ENCODE results near the gene ACTR10. TPM values are rescaled to one million over a fixed set of nuclear protein-coding genes. Genes with fewer than 3 reads are reported as not detected.

Gene ACTR10
- total and polyA plus RNA-seq, 7 experiments from 2014 or later, result 40.0 to 90.8 (median 53.2) TPM

DNA sequence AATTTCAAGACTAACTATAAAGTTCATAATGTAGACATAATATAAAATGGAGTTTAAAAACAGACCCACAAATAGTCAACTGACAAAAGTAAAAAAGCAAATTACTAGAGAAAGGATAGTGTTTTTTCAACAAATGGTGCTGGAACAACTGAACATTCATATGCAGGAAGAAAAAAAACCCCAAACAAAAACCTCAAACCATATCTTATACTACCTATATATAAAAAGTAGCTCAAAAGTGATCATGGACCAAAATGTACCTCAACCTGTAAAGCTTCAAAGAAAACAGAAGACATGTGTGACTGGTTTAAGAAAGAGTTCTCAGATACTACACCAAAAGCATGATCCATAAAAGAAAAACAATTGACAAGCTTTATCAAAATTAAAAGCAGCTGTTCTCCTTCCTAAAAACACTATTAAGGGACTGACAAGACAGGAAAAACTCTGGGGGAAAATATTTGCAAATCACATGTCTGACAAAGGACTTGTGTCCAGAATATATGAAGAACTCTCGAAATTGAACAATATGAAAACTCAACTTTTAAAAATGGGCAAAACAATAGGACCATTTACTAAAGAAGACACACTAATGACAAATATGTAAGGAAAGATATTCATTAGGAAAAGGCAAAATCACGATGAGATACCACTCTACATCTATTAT, 75.7 kb downstream of the ACTR10 start:
- Histone ChIP-seq H3K27me3 (ENCODE audit: control insufficient read depth in 2 of 2, insufficient read depth in 2 of 2, low read length in 2 of 2) (no peaks in the 10 kb centered on the region), H3K36me3 (ENCODE audit: control insufficient read depth in 2 of 3, insufficient read depth in 3 of 3, low read length in 3 of 3) (peaks cover 0 to 50% (median 22%) of the 10 kb centered on the region in 3 experiments), H3K4me3 (ENCODE audit: low read length) (no peak overlapping the region), H3K27ac (ENCODE audit: low read depth, low read length) (peak overlapping the region; percentile 44), H3K4me1 (ENCODE audit: control insufficient read depth in 2 of 2, insufficient read depth in 2 of 2, low read length in 2 of 2) (peaks cover 27% of the 10 kb centered on the region in 2 donors), H3K9me3 (ENCODE audit: control insufficient read depth in 2 of 3, low read length in 3 of 3) (no peaks in the 10 kb centered on the region)
- peak overlapping the region; percentile 24 to 91 (median 76) for H3K27ac Mint-ChIP-seq
- ATAC-seq, result peak; percentile 47
- intact Hi-C loops (cut with micrococcal nuclease), result loop anchor here in 1 of 2 donors (2.0 kb wide), 2 partner anchors 13 to 15 kb away; no protein-coding TSS in a partner anchor
- no peaks in the 10 kb centered on the region for H3K27me3 Mint-ChIP-seq
- ChIA-PET CTCF (no interaction called here), POLR2A (interaction anchor here (0.9 to 3.3 kb wide), 3 partner anchors 9 to 36 kb away, joined by 5 to 17 read pairs (median 5); partner anchors contain the start of gene ARID4A)
- peaks cover 34 to 71% (median 56%) of the 10 kb centered on the region in 7 donors for H3K4me1 Mint-ChIP-seq
- DNase-seq, result no peak
- H3K9me3 Mint-ChIP-seq, result no peaks in the 10 kb centered on the region
- H3K36me3 Mint-ChIP-seq, result peaks cover 5 to 29% (median 18%) of the 10 kb centered on the region in 5 donors
- peak overlapping the region; percentile 12 to 72 (median 44) for H3K4me3 Mint-ChIP-seq

DNA sequence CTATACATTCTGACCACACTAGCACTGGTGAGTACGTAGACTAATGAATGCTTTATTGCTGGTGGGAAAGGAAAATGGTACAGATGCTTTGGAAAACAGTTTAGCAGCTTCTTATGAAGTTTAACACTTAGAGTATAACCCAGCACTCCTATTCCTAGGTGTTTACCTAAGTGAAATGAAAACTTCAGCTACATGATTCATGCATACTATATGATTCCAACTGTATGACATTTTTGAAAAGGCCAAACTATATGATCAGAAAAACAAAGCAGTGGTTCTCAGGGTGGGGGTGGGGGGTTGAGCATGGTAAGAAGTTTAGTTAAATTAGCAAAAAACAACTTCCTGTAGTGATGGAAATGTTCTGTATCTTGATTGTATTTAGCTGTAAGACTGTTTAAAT, 76.3 kb downstream of the ACTR10 start:
- Mint-ChIP-seq H3K36me3 (peaks cover 5 to 31% (median 23%) of the 10 kb centered on the region in 5 donors), H3K27me3 (no peaks in the 10 kb centered on the region), H3K4me1 (peaks cover 39 to 74% (median 62%) of the 10 kb centered on the region in 7 donors), H3K9me3 (no peaks in the 10 kb centered on the region), H3K4me3 (peak overlapping the region in 4 of 10 donors; percentile 13 to 72 (median 52)), H3K27ac (peak overlapping the region in 8 of 9 donors; percentile 24 to 84 (median 75))
- DNase-seq (no peak), ATAC-seq (no peak)
- Histone ChIP-seq H3K9me3 (ENCODE audit: control insufficient read depth in 2 of 3, low read length in 3 of 3) (no peaks in the 10 kb centered on the region), H3K27me3 (ENCODE audit: control insufficient read depth in 2 of 2, insufficient read depth in 2 of 2, low read length in 2 of 2) (no peaks in the 10 kb centered on the region), H3K27ac (ENCODE audit: low read depth, low read length) (no peak overlapping the region), H3K36me3 (ENCODE audit: control insufficient read depth in 2 of 3, insufficient read depth in 3 of 3, low read length in 3 of 3) (peaks cover 0 to 47% (median 18%) of the 10 kb centered on the region in 3 experiments), H3K4me3 (ENCODE audit: low read length) (no peak overlapping the region), H3K4me1 (ENCODE audit: control insufficient read depth in 2 of 2, insufficient read depth in 2 of 2, low read length in 2 of 2) (peaks cover 28 to 33% of the 10 kb centered on the region in 2 donors)
- CTCF ChIA-PET, result no interaction called here
- intact Hi-C loops (cut with micrococcal nuclease), result no loop called here
- POLR2A ChIA-PET, result interaction anchor here (0.8 to 3.3 kb wide), 4 partner anchors 9 to 36 kb away, joined by 4 to 17 read pairs (median 5); partner anchors contain the start of genes ARID4A and PSMA3

GRCh38 chr14:58278177-58278576, 78.2 kb downstream of the ACTR10 start:
- intact Hi-C loops (cut with micrococcal nuclease), result no loop called here
- Histone ChIP-seq H3K4me3 (ENCODE audit: low read length) (no peak overlapping the region), H3K27ac (ENCODE audit: low read depth, low read length) (no peak overlapping the region), H3K9me3 (ENCODE audit: control insufficient read depth in 2 of 3, low read length in 3 of 3) (no peaks in the 10 kb centered on the region), H3K36me3 (ENCODE audit: control insufficient read depth in 2 of 3, insufficient read depth in 3 of 3, low read length in 3 of 3) (peaks cover 0 to 30% (median 6%) of the 10 kb centered on the region in 3 experiments), H3K4me1 (ENCODE audit: control insufficient read depth in 2 of 2, insufficient read depth in 2 of 2, low read length in 2 of 2) (peaks cover 35 to 52% of the 10 kb centered on the region in 2 donors), H3K27me3 (ENCODE audit: control insufficient read depth in 2 of 2, insufficient read depth in 2 of 2, low read length in 2 of 2) (no peaks in the 10 kb centered on the region)
- Mint-ChIP-seq H3K9me3 (peaks cover 0 to 1% (median 0%) of the 10 kb centered on the region in 11 donors), H3K27me3 (no peaks in the 10 kb centered on the region), H3K27ac (peak overlapping the region in 3 of 9 donors; percentile 43 to 54 (median 44)), H3K36me3 (peaks cover 7 to 31% (median 28%) of the 10 kb centered on the region in 5 donors), H3K4me3 (no peak overlapping the region), H3K4me1 (peaks cover 56 to 86% (median 77%) of the 10 kb centered on the region in 7 donors)
- ATAC-seq (no peak), DNase-seq (no peak)
- CTCF ChIA-PET, result interaction anchor here (0.6 kb wide), 1 partner anchor 270 kb away, joined by 6 read pairs; no protein-coding TSS in a partner anchor
- POLR2A ChIA-PET, result no interaction called here

- H3K4me3 Mint-ChIP-seq, result peak overlapping the region; percentile 27 to 79 (median 71)
- peak; percentile 88 for ATAC-seq
- intact Hi-C loops (cut with micrococcal nuclease), result loop anchor here (1.0 to 5.0 kb wide), 4 partner anchors 8 to 34 kb away; partner anchors contain the start of gene ARID4A (in 1 of the 2)
- ChIA-PET CTCF (interaction anchor here (0.7 kb wide), 1 partner anchor 15 kb away, joined by 5 read pairs; no protein-coding TSS in a partner anchor), POLR2A (interaction anchor here (0.6 to 4.1 kb wide), 3 partner anchors 17 to 82 kb away, joined by 3 to 21 read pairs (median 4); partner anchors contain the start of gene ARID4A)
- peak in 8 of 9 donors; percentile 30 to 67 (median 50) for DNase-seq
- Histone ChIP-seq H3K9me3 (ENCODE audit: control insufficient read depth in 2 of 3, low read length in 3 of 3) (no peaks in the 10 kb centered on the region), H3K36me3 (ENCODE audit: control insufficient read depth in 2 of 3, insufficient read depth in 3 of 3, low read length in 3 of 3) (peaks cover 7 to 41% (median 16%) of the 10 kb centered on the region in 3 experiments), H3K27ac (ENCODE audit: low read depth, low read length) (peak overlapping the region; percentile 72), H3K27me3 (ENCODE audit: control insufficient read depth in 2 of 2, insufficient read depth in 2 of 2, low read length in 2 of 2) (no peaks in the 10 kb centered on the region), H3K4me3 (ENCODE audit: low read length) (no peak overlapping the region), H3K4me1 (ENCODE audit: control insufficient read depth in 2 of 2, insufficient read depth in 2 of 2, low read length in 2 of 2) (peaks cover 13 to 45% of the 10 kb centered on the region in 2 donors)
- peaks cover 50 to 89% (median 79%) of the 10 kb centered on the region in 7 donors for H3K4me1 Mint-ChIP-seq
- H3K27ac Mint-ChIP-seq, result peak overlapping the region; percentile 83 to 97 (median 93)
- peaks cover 19 to 39% (median 34%) of the 10 kb centered on the region in 5 donors for H3K36me3 Mint-ChIP-seq
- peaks cover 0 to 1% (median 0%) of the 10 kb centered on the region in 11 donors for H3K9me3 Mint-ChIP-seq
- H3K27me3 Mint-ChIP-seq, result no peaks in the 10 kb centered on the region
These were observed 81.2 kb downstream of the ACTR10 start for GRCh38 chr14:58280954-58281787.

DNA sequence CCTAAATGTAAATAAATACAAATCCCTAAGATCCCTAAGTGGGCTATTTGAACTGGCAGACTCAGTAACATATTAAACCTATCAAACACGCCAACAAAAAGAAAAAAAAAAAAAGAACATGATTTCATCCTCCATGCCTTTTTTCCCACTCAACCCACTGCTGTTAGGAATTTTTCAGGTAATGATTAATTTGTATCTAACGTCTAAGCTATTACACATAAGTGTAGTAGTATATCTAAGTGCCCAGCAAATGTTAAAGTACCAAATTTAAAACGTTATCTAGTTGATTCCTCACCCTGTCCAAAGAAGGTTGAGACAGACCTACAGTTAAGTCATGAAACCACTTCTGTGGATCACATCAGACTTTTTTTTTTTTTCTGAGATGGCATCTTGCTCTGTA, 82.0 kb downstream of the ACTR10 start:
- no peak overlapping the region for H3K4me3 ChIP-seq (ENCODE audit: low read length)
- peaks cover 7 to 42% of the 10 kb centered on the region in 2 donors for H3K4me1 ChIP-seq (ENCODE audit: control insufficient read depth in 2 of 2, insufficient read depth in 2 of 2, low read length in 2 of 2)
- Mint-ChIP-seq H3K9me3 (peaks cover 0 to 1% (median 0%) of the 10 kb centered on the region in 11 donors), H3K4me3 (peak overlapping the region; percentile 35 to 77 (median 67)), H3K27me3 (no peaks in the 10 kb centered on the region), H3K27ac (peak overlapping the region; percentile 12 to 97 (median 93)), H3K4me1 (peaks cover 49 to 86% (median 72%) of the 10 kb centered on the region in 7 donors), H3K36me3 (peaks cover 19 to 41% (median 33%) of the 10 kb centered on the region in 5 donors)
- intact Hi-C loops (cut with micrococcal nuclease), result loop anchor here (1.0 to 5.0 kb wide), 4 partner anchors 9 to 35 kb away; partner anchors contain the start of gene ARID4A (in 1 of the 2)
- no peaks in the 10 kb centered on the region for H3K9me3 ChIP-seq (ENCODE audit: control insufficient read depth in 2 of 3, low read length in 3 of 3)
- DNase-seq, result no peak
- ATAC-seq, result no peak
- peaks cover 7 to 47% (median 19%) of the 10 kb centered on the region in 3 experiments for H3K36me3 ChIP-seq (ENCODE audit: control insufficient read depth in 2 of 3, insufficient read depth in 3 of 3, low read length in 3 of 3)
- H3K27ac ChIP-seq (ENCODE audit: low read depth, low read length), result peak overlapping the region; percentile 72
- ChIA-PET CTCF (interaction anchor here (0.7 kb wide), 1 partner anchor 15 kb away, joined by 5 read pairs; no protein-coding TSS in a partner anchor), POLR2A (interaction anchor here (0.6 to 4.1 kb wide), 4 partner anchors 16 to 83 kb away, joined by 3 to 21 read pairs (median 5); partner anchors contain the start of gene ARID4A)
- no peaks in the 10 kb centered on the region for H3K27me3 ChIP-seq (ENCODE audit: control insufficient read depth in 2 of 2, insufficient read depth in 2 of 2, low read length in 2 of 2)
